Lower leg skin (tissue), 3 donors: Measurements from ENCODE around the gene RNF152.

Experiments used
- POLR2A ChIP-seq, 2 donors: fragments of 450-650 bp; IDR thresholded peaks; one replicate each; pipeline ENCODE4 v1.6.1; 2016 to 2017; ENCODE audit warnings: antibody characterized with exemption in 2 of 2, mild to moderate bottlenecking in 1 of 2, moderate library complexity in 1 of 2
- TF ChIP-seq, protein P1 (sequence below), 3 donors: fragments of 450-650 bp; IDR thresholded peaks; one replicate each; pipeline ENCODE4 v1.5.1; 2016; ENCODE audit warnings: antibody characterized with exemption in 3 of 3, mild to moderate bottlenecking in 3 of 3, moderate library complexity in 2 of 3

- TF ChIP-seq POLR2A (IDR thresholded peaks at IDR 0.05) = no peak
- TF ChIP-seq, protein P1, sequence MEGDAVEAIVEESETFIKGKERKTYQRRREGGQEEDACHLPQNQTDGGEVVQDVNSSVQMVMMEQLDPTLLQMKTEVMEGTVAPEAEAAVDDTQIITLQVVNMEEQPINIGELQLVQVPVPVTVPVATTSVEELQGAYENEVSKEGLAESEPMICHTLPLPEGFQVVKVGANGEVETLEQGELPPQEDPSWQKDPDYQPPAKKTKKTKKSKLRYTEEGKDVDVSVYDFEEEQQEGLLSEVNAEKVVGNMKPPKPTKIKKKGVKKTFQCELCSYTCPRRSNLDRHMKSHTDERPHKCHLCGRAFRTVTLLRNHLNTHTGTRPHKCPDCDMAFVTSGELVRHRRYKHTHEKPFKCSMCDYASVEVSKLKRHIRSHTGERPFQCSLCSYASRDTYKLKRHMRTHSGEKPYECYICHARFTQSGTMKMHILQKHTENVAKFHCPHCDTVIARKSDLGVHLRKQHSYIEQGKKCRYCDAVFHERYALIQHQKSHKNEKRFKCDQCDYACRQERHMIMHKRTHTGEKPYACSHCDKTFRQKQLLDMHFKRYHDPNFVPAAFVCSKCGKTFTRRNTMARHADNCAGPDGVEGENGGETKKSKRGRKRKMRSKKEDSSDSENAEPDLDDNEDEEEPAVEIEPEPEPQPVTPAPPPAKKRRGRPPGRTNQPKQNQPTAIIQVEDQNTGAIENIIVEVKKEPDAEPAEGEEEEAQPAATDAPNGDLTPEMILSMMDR (IDR thresholded peaks at IDR 0.05) = no peak
Observed at GRCh38 chr18:61854578-61855448, 38.0 kb downstream of the RNF152 start.
